ENCODE data around the gene ANTXR1.

Gene ANTXR1

GRCh38 chr2:69100220-69100723 is 87.3 kb downstream of the ANTXR1 start:
- DNase-seq = no peak

DNA sequence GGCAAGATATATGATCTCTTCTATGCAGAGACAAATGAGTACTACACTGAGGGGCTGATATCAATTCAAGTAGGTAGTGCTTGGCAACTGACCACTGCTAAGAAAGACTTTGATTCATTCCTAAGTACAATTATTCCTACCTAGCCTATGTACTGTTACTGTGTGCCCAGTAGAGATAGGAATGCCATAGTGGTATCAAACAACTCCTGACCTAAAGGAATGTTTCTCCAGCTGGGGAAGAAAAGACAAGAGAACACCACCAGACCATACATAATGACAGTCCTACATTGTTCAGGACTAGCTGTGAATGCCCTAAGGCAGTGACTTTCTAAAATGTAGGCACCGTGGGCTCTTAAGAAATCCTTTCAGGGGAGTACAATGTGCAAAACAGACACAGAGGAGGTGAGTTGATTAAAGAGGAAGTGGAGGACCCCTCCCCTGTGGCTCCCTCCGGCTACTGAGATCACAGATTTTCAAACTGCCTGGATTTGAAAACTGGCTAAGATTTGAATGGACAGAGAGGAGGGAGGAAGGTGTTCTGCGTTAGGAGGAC is 89.1 kb downstream of the ANTXR1 start:
- no peak for DNase-seq

DNA sequence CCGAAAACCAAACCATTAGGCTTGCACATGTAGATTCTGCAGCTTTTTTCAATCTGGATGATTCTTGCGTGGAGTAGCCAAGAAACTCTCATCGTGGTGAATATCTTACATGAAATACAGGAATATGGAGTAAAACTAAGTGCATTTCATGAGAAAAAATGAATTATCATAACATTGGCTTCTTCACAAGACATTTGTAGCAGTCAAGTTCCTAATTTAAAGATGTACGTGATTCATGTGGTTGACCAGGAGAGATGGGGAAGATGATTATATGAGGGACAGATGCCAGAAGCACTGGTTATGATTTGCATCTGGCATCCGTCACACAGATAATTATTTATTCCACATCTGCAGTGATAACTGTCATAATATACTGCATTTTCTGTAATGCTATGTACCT is 90.4 kb downstream of the ANTXR1 start:
- DNase-seq = no peak

GRCh38 chr2:69104261-69104660 is 91.3 kb downstream of the ANTXR1 start:
- no peak for DNase-seq

DNA sequence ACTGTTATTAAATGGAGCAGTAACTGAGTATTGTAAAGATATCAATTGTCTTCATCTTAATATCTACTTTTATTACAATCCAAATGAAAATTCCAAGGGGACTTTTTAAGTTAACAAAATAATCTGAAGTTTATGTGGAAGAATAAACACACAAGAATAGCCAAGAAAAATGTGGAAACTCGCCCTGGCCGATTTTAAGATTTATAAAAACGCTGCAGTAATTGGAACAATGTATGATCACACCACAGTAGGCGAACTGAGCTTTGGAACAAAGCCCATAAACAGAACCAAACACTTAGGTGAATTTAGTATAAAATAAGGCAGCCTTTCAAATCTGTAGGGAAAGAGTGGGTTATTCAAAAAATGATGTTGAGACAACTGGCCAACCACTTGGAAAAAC is 96.3 kb downstream of the ANTXR1 start:
- no peak for DNase-seq

GRCh38 chr2:69111076-69111475 is 98.1 kb downstream of the ANTXR1 start:
- DNase-seq = no peak

- no peak for DNase-seq
These were observed 100.6 kb downstream of the ANTXR1 start for GRCh38 chr2:69113627-69114026.

- no peak for DNase-seq
These were observed 101.6 kb downstream of the ANTXR1 start for GRCh38 chr2:69114534-69114933.

DNA sequence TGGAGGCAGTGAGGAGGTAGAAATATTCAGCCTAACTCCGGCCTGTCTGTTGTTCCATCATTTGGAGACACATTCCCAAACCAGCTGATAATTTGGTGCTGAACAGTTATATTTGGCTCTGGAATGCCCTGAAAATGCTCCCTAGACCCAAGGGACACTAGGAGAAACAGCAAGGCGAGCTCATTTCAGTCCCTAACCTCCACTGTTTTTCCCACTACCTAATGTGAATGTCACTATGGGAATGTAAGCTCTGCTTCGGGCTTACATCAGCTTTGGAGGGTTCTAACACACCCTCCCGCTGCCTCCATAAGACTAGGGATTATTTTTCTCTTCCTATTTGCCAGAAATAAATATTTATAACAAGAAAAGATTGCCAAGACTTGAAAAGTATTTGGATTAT is 103.5 kb downstream of the ANTXR1 start:
- no peak for DNase-seq

DNA sequence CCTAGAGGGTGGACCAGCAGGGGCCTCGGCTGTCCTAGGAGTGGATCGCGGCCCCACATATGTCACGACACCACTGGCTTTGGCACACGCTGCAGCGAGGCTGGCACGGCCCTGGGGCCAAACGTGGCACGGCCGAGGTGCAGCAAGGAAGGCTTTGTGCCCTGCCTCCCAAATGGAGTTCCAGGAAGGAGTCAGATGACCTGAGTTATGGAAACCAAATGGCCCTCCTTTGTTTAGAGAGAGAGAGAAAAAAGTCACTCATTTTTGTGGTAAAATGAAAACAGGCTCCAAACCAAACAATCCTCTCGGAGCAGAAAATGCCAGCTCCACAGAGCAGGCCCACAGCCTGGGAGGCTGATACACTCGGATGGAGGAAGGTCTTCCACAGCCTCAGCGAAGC is 105.6 kb downstream of the ANTXR1 start:
- no peak for DNase-seq

GRCh38 chr2:69119104-69119894 is 106.3 kb downstream of the ANTXR1 start:
- DNase-seq = peak; percentile 52

GRCh38 chr2:69122271-69122670 is 109.3 kb downstream of the ANTXR1 start:
- DNase-seq = no peak

GRCh38 chr2:69123182-69123581 is 110.2 kb downstream of the ANTXR1 start:
- no peak for DNase-seq

- DNase-seq = no peak
These were observed 111.4 kb downstream of the ANTXR1 start for GRCh38 chr2:69124343-69124742.

DNA sequence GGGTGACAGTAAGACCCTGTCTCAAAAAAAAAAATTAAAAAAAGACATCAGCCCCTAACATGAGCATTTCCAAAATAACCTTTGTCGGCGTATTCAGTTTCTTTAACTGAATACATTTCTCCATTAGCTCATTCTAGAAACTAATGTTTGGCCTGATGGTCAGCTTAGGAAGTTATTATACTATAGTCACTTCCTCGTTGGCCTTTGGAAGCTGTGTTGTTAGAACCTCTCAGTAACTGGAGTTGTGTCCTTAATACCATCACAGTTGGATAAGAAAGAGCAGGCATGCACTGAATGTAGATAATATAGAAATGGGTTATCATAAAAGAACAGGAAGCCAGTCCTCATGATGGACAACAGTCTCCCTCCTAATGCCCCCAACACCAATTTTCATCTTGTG is 112.8 kb downstream of the ANTXR1 start:
- no peak for DNase-seq

DNA sequence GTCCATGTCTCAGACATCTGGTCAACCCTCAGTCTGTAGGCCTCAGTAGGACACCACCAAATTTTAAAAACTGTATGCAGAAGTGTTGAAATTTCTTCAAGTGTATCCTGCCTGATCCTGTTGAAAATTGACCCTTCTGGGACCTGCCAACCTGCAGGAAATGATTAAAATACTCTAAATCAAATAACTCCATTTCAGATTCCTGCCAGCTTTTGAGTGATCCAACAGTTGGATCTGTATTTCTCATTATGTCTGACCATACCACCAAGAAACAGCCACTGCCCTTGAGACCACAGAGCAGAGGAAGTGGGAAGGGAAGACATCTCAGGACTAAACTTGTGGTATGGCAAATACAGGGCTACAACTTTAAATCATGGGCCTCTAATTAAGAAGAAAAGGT is 113.4 kb downstream of the ANTXR1 start:
- no peak for DNase-seq

- no peak for DNase-seq
These were observed 118.5 kb downstream of the ANTXR1 start for GRCh38 chr2:69131452-69131851.

DNA sequence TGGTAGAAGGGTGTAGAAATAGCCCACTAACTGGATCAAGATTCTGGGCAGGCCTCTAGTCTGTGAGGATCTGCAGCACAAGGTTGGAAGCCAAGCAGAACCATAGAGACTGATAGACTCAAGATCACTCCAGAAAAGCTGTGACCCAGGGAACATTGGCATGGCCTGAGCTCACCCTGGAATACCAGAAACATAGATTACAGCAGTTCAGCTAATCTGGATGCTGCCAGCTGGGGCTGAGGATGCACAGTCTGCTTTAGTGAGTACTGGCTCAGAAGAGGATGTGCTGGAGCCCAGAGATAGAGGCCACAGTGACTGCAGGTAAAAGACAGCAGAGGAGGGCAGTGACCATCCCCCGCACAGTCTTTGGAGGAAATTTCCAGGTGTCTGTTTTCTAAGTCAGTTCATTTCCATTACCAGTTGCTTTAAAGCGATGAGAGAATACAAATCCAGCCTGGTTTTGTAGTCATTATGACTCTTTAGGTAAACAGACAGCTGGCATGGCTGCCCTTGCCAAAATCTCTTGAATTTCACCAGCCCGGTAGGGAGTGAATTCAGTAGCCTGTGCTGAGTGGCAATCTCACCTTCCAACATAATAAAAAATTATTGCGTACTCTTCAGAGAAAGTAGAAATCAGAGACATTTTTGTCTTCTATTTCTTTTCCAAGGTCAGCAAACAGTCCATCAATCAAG is 119.2 kb downstream of the ANTXR1 start:
- DNase-seq = peak; percentile 20

DNA sequence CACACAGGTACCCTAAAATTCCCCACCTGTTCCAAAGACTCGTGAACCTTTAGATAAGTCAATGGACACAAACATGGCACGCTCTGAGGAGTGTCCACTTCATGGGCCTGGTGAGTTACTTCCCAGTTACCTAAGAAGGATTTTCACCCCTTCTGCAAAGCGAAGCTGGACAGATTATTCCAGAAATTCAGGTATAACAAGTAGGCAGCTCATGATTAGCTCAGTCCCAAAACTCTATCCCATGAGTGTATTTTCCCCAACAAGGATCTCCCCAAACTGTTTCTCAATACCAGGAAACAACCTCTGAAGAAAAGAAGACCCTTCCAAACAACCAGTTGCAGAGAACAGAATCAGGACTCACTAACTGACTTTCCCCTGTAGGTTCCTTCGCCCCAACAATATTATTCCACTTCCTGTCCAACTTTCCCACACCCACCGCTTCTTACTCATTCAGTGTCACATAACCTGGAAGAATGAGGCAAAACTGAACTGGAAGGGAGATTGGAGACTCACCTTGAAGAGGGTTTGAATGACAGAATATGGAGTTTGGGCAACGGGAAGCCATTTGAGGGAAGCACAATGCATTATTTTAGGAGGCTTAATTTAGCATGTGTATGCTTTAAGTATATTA is 120.1 kb downstream of the ANTXR1 start:
- no peak for DNase-seq

DNA sequence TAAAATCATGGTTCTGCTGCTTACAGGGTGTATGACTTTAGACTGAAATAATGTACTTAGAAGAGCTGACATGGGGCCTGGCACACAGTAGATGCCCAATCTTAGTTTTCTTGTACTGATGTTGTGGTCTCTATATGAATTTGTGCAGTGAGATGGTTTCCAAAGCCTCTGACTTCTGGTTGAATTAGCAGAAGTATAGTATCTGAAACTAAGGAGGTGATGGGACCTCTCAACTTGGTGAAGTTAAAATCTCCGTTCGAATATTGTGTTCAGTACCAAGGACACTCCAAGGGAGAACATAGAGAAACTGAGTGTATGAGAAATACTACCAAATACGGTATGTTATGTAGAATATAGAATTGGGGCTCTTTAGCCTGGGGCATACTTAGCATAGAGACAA is 120.9 kb downstream of the ANTXR1 start:
- DNase-seq = no peak

- DNase-seq = no peak
These were observed 121.4 kb downstream of the ANTXR1 start for GRCh38 chr2:69134306-69134945.

DNA sequence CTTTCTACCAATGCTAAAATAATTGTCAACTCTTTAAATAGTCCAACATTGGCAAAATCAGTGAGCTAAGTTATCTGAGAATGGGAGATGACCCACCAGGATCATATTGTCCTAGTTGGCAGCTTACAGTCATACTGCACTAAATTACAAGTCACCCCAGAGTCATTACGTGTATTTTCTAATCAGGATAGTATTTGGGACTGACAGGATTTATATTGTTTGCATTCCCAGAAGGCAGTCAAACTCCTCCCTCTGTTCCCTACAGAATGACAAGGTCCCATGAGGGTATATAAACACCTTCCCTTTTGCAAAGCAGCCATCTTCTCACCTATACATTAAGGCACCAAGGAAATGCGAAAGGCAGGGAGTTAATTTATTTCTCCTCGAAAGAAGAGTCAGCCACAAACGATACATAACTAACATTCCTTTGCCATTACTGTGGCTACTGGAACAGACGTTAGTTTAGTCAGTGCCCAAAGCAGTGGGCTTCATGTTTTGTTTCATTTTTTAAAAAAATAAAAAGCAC is 125.3 kb downstream of the ANTXR1 start:
- DNase-seq = no peak
